Stimulated activated CD8-positive, alpha-beta memory T cell treated with anti-CD3 and anti-CD28 coated beads, Interleukin-15, amount 100 ng/mL, for 24 hours (primary cell): ENCODE measurements around the gene PLAAT2.
"Not testable (repeated sequence)": the region's sequence is repeated elsewhere in the genome, so short reads cannot be mapped to it uniquely, and the experiment has no call there.

Experiments
- DNase-seq: peaks from one replicate; pipeline ENCODE4 v3.0.0-alpha.2; 2020; ENCODE audit warnings: low read depth

PLAAT2 gene

DNA sequence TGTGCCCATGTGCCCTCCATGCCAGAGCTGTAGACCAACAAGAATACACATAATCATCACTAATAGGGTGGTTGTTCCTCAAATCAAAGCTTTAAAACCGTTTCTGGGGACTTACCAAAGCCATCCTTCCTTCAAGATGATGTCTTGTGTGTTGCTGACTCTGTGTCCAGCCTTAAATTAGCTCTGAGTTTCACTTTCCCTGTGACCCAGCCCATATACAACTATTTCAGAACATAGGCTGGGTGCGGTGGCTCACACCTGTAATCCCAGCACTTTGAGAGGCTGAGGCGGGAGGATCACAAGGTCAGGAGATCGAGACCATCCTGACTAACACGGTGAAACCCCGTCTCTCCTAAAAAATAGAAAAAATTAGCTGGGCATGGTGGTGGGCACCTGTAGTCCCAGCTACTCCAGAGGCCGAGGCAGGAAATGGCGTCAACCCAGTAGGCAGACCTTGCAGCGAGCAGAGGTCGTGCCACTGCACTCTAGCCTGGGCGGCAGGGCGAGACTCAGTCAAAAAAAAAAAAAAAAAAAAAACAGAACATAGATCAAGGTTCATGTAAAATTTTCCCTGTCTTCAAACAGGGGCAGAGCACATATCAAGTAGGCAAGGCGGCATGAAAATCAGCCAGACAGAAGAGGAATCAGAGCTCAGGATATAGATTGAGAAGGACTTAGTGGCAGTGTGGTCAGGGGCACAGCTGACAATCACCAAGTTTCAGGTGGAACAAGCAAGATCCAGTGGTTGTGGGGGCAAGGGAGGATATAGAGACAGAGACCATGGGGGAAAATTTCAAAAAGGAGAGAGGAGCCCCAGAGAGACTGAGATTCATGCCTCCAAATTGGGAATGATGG, at the start of gene PLAAT2:
PLAAT2 (minus strand) TSS at position 179 of the 855 bp plus-strand sequence; CDS start at position 124, 55 bp downstream.
- DNase-seq, result no peak

DNA sequence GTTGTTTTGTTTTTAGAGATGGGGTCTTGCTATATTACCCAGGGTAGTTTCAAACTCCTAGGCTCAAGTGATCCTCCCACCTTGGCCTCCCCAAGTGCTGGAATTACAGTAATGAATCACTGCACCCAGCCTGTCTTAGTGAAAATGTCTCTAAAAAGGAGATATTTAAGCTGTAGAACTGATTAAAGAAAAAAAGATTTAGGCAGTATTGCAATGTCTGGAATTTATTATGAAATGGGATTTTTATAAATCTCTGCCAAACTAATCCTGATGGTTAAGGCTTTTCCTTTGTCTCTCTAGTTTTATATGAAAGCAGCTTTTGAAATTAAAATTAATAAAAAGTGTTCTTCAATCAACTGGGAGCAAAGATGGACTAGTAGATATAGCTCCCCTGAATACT, 49.0 kb upstream of the PLAAT2 start:
- no peak for DNase-seq

DNA sequence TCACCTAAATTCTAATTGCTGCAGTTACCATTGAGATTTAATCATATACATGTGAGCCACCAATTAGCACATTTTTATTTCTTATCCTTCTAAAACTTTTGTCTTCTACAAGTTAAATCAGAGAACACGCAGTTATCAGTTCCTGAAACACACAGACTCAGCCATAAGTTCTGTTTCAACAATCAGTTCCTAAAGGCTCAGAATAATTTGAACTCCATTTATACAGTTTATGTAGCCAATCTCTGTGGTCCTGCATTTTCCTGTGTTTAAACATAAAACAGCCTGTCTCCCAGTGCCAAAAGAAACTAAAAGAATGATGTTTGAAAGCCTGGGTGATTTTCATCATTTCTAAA, 48.2 kb upstream of the PLAAT2 start:
- no peak for DNase-seq

DNA sequence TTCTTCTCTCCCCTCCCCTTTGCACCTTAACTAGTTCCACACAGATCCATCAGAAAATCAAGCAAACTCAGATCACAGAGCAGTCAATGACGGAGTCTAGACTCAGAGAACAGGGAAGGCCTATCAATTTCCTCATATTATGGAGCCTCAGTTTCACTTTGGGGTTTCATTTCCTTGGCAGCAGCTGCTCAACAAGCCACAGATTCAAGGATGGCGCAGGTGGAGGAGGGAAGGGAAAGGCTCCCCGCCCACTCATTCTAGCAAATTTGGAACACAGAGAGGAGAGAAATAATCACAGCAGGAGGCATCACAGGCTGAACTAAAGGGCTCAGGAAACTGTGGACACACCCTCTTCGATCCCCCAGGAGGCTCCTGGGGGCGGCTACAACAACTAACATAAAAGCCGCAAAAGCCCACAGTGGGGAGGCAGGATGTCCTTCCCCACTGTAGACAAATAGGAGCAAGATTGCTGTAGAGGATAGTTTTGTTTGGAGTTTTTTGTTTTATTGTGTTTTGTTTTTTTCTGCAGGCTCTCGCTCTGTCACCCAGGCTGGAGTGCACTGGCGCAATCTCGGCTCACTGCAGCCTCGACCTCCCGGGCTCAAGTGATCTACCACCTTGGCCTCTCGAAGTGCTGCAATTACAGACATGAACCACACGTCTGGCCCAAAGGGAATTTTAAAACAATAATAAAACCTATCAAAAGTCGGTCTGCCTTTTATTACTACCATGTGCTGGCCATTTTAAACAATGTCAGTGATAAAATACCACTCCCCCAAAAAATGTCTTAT, 47.6 kb upstream of the PLAAT2 start:
- DNase-seq, result no peak

DNA sequence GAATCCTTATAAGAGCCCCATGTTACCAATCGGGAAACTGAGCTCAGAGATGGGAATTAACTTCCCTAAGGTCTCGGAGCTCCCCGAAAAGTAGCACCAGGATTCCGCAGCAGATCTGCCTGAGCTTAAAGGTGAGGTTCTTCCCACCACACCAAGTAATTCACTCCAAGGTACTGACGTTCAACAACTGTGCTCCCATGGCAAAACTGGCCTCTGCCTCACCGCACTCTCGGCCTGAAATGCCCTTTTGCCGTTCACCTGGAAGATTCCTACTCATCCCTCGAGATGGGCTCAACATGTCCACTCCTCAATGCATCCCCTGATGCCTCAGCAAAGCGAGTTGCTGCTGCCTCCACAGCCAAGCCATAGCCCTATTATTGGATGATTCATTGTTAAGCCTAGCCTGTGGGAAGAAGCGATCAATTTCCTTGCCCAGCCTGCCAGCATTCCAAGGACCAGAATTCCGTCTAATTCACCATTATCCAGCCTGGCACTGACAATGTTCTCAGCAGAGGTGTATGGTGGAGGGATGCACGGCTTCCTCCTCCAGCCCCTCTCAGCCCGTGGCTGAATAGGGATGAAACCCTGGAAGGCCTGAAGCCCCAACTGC, 46.9 kb upstream of the PLAAT2 start:
- no peak for DNase-seq

DNA sequence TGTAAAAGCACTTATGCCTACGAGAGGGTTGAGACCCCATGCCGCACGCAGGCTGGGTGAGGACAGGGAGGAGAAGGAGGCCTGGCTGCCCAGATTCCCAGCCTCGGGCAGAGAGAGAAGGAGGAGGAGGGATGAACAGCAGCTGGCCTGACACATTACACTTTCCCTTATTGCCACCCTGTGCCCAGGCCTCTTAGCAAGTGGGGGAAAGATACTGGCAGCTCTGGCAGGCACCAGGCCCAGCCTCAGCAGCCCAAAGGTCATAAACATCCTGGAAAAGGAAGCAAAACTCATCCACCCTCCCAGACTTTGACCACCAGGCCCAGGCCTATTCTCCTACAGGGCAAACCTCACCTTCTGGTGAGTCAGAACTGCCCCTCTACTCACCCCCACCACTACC, 46.4 kb upstream of the PLAAT2 start:
- no peak for DNase-seq

DNA sequence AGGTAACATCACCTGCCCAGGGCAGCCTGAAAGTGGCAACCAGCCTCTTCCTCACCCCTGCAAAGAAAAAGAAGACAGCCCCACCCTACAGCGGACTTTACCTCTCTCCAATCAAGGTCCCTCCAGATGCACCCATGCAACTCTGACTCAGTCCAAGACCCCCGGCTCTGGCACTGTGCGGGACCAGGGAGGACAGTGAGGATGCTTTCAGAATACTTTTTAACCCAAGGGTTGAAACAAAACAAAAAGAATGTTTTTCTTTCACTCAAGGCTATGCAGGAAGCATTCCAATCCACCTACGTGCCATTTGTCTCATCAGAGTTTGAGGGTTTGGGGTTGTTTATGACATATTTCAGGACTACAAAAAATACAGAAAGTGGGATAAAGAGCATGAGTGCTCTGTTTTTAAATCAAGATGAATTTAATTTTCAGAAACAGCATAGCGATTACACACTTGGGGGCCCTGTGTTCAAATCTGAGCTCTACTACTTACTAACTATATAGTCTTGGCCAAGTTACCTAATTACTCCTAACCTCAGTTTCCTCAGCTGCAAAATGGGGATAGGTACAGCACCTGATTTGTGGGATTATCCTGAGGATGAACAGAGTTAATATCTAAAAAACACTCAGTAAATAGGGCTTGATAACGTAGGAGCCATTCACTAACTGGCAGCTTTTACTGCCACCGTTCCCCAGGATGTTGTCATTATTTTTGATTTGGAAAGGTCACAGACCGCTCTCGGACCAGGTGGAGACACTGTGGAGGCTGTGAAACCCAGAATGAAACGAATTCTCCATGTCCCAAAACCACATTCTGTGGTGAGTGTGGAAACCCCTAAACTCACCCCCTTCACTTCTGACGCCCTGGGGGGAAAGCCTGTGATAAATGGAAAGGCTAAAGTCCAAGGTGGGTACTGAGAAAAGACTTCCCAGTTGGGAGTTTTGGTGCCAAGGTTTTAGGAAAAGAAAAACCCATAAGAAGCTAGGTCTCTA, 45.5 kb upstream of the PLAAT2 start:
- no peak for DNase-seq

DNA sequence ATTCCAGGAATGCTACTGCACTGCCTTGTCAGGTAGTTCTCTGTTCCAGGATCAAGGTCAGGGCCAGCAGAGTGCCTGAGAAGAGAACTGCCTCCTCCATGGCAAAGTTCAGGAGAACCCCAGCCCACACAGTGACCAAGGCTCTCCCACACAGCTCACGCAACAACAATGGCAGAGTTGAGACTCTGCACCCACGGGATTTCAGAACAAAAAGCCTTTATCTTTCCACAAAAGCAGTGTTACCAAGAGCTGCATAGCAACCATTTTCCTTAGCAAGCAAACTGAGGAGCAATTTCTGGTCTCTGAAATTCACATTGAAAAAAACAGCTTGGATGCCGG, 40.0 kb upstream of the PLAAT2 start:
- no peak for DNase-seq

DNA sequence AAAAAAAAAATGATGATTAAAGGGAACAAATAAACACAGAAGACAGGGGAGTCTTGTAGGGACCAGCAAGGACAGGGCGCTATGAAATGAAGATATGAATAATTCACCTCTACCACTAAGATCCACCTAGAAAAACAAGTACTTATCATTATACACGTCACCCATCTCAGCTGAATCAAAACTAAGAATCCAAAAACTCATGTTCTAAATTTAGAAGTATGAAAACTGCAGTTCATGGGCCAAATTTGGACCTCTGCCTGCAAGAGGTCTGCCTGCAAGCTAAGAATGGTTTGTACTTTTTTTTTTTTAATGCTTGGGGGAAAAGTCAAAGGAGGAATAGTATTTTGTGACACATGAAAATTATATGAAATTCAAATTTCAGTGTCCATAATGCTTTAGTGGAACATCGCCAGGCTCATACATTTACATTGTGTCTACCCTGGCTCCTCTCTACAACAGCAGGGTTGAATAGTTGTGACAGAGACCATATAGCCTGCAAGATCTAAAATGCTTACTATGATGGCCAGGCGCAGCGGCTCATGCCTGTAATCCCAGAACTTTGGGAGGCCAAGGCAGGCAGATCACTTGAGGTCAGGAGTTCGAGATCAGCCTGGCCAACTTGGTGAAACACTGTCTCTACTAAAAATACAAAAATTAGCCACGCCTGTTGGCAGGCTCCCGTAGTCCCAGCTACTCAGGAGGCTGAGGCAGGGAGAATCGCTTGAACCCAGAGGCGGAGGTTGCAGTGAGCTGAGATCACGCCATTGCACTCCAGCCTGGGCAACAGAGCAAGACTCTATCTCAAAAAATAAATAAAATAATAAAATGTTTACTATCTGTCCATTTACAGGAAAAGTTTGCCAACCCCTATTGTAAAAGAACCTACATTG, 39.4 kb upstream of the PLAAT2 start:
- not testable (repeated sequence) for DNase-seq

DNA sequence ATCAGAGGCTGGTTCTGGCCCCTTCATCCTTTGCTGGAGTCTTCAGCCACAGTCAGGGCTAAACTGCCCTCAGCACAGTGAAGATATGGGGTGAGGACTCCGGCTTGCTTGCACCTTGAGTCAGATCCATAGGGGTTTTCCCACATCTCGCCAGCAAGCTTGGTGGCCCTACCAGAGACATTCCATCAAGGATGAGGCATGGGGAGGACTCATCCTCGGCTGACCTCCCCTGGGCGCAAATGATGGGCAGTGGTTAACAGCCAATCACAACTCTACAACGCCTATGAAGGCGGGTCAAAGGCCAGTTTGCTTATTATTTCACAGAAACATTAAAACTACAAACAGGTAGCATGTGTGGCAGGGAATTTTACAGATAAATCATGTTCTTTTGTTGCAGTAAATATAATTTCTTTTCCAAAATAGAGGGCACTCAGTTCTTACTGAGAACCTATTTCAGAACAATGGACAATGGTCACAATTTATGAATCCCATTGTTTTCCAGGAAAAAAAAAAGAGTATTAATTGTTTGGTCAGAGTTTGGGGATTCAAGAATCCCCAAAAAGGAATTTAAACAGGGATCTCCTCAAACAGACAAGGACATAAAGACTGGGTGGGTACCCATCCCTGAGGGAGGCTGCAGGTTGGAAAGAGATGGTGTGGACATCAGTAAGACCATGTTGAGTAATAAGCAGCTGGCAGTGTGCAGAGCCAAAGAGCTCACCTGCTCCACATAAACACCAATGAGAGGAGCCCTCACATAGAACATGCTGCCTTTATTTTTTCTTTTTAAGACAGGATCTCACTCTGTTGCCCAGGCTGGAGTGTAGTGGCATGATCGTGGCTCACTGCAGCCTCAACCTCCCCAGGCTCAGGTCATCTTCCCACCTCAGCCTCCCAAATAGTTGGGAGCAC, 36.3 kb upstream of the PLAAT2 start:
- no peak for DNase-seq

DNA sequence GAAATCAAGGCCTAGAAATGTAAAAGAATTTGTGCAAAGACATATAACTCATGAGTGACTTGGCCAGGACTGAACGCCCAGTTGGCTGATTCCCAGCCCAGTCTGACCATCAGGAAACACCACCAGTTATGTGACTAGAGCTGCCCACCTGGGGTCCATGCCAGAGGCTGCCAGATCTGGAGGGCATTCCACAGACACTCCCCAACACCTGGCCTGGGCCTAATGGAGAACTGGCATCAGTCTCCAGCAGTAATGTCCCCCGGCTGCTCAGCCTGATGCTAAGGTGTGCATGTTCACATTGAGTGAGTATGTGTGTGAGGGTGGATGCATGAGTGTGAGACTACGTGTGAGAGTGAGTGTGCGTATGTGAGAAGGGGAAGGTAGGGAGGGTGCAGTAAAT, 35.4 kb upstream of the PLAAT2 start:
- DNase-seq, result no peak

DNA sequence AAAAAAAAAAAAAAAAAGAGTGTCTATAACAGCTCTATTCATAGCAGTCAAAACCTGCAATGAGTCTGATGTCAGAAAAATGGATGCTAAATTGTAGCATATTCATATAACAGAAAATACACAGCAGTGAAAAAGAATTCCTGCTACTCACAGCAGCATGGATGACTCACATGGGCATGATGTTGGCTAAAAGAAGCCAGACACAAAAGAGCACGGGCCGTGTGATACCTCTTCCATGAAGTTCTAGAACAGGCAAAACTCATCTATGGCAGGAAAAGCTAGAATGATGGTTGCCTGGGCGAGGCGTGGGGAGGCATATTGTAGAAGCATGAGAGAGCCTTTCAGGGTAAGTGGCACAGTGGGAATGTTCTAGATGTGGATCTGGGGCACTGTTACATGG, 32.1 kb upstream of the PLAAT2 start:
- DNase-seq, result no peak

DNA sequence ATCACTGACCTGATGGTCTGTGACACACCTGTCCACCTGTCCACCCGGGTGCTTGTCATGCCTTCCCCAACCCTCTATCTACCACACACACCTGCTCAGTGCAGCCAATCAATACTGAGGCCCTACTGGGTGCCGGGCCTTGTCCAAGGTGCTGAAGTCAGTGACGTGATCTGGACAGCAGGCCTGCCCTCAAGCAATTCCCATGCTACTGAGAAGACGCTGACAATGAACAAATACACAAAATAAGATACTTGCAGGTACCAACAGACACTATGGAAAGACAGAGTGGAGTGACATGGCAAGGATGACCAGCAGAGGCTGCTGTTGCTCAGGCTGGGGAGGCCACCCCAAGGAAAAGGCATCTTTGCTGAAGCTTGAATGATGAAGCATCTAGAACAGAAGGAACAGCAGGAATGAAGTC, 29.8 kb upstream of the PLAAT2 start:
- DNase-seq, result no peak

DNA sequence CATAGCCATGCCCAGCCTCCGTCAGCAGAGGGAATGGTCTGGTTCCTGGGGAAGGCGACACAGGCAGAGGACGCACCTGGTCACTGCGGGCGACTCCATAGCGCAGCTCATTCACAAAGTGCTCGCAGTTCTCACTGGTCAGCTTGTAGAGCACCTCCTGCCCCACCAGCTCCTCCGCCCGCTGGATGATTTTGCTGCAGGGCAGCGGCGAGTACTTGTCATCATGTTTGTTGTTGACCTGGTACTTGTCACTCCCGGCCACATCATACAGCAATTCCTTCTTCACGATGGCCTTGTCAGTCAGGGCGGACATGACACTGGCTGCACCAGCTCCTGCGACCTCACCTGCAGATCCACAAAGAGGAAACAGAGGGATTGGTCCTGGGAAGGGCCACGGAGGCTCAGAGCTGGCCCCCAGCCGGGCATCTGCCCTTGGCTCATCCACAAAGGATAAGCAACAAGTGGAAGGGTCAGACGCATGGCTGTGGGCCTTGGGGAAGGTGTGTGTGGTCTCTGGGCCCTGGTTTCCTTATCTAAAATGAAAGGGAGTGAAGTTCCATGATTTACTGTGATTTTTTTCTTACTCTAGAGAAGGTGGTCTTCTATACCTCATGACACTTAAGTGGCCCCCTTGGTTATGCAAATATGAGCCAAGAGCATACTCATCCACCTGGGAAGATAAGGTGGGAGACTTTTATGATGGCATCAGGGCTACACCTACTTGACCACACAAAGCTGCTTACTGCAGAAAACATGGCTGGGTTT, 27.0 kb upstream of the PLAAT2 start:
- DNase-seq, result no peak

DNA sequence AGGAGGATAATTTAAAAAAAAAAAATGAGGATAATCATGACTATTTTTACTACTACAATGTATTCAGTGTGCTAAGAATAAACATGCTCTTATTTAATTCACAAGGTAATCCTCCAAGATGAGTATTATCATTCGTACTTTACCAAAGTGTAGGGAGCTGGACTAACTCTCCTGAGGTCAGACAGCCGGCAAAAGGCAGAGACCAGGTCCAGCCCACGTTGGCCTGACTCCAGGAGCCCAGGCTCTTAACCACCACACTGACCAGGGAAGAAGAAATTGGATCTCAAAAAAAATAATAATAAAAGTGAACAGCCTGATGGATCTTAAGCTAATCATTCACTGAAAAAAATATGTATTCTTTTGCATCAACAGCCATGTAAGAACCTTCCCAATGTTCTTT, 25.8 kb upstream of the PLAAT2 start:
- DNase-seq, result no peak

DNA sequence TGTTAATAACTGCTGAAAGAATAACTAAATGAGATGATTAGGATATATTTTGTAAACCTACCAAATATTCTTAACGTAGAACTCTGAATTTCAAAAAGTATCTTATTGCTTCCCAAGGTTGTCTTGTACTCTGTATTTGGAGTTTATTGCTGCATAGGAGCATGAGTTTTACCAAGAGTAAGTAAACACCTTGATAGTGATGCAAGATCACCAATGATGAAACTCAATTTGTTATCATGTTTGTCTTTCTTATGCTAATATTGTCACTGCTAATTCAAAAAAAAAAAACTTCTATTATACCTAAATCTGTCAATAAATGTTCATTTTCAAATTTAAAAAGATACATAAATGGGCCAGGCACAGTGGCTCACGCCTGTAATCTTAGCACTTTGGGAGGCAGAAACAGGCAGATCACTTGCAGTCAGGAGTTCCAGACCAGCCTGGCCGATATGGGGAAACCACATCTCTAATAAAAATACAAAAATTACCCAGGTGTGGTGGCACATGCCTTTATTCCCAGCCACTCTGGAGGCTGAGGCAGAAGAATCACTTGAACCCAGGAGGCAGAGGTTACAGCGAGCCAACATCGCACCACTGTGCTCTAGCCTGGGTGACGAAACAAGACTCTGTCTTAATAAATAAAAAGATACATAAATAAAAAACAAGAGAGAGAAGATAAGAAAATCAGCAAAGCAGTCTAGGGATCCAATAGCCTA, 23.4 kb upstream of the PLAAT2 start:
- DNase-seq, result no peak

DNA sequence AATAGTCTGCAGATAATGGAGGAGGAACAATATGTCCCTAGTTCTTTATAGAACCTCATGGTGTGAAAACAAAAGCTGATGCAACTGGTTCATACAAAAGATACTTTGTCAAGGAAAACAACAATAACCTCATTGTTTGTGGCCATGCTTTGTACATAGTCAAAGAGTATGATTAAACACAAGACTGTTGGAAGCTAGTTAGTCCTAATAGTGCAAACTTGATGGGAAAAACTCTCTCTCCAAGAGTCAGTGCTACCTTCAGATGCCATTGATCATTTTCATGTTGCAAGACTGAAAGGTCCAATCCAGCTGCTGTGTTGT, 20.1 kb upstream of the PLAAT2 start:
- no peak for DNase-seq

DNA sequence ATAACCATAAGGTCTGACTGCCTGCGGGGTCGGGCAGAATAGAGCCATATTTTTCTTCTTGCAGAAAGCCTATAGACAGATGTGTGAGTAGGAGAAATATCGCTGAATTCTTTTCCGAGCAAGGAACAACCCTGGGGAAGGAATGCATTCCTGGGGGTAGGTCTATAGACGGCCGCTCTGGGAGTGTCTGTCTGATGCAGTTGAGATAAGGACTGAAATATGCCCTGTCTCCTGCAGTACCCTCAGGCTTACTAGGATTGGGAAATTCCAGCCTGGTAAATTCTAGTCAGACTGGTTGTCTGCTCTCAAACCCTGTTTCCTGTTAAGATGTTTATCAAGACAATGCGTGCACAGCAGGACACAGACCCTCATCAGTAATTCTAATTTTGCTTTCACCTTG, 18.0 kb upstream of the PLAAT2 start:
- DNase-seq, result not testable (repeated sequence)
